K562 (cell line): ENCODE results near the gene ZER1. TPM values are rescaled to one million over a fixed set of nuclear protein-coding genes. Genes with fewer than 3 reads are reported as not detected.

ENCODE experiments used
- BDP1 ChIP-seq: IDR thresholded peaks from 3 replicates; pipeline ENCODE4 v1.6.1; 2011; ENCODE audit not compliant: insufficient read length, insufficient read depth
- BRD4 ChIP-seq: fragments of 200-600 bp; sonication (generic); IDR thresholded peaks from 2 replicates; pipeline ENCODE4 v1.6.1; 2017; ENCODE audit warnings: inconsistent platforms
- E2F8 ChIP-seq: fragments of 450-650 bp; IDR thresholded peaks from 2 replicates; pipeline ENCODE4 v1.7.1; 2018; ENCODE audit warnings: mild to moderate bottlenecking, low read depth; ENCODE audit not compliant: partially characterized antibody
- EGR1 ChIP-seq: fragments of 450-650 bp; conservative IDR thresholded peaks from 2 replicates; pipeline ENCODE4 v1.6.1; 2017; ENCODE audit warnings: mild to moderate bottlenecking
- ETV5 ChIP-seq: sonication (generic); formaldehyde crosslinking; IDR thresholded peaks from 2 replicates; pipeline ENCODE4 v1.4.0; 2020; ENCODE audit warnings: low read depth, mild to moderate bottlenecking, missing genetic modification reagents
- FOSL1 ChIP-seq: fragments of 200-800 bp; sonication (Bioruptor generic); conservative IDR thresholded peaks from 2 replicates; pipeline ENCODE4 v1.6.1; 2016; ENCODE audit warnings: missing genetic modification characterization, missing compliant biosample characterization
- GTF2E2 ChIP-seq: fragments of 200-800 bp; sonication (Bioruptor generic); IDR thresholded peaks from 2 replicates; pipeline ENCODE4 v1.6.1; 2016; ENCODE audit warnings: missing genetic modification characterization, missing compliant biosample characterization
- HLTF ChIP-seq: fragments of 450-650 bp; IDR thresholded peaks from 2 replicates; pipeline ENCODE4 v1.6.1; 2016
- MLX ChIP-seq, 2 experiments: fragments of 450-650 bp in 1 of 2; sonication (generic) in 1 of 2; formaldehyde crosslinking; conservative IDR thresholded peaks; 2 replicates each; pipeline versions ENCODE4 v1.4.0 to v1.8.1; 2020 to 2022; ENCODE audit warnings: mild to moderate bottlenecking in 1 of 2, missing genetic modification reagents in 1 of 2
- MTA2 ChIP-seq: fragments of 450-650 bp; IDR thresholded peaks from 2 replicates; pipeline ENCODE4 v1.6.1; 2016; ENCODE audit warnings: low read depth
- NBN ChIP-seq: fragments of 450-650 bp; IDR thresholded peaks from 2 replicates; pipeline ENCODE4 v1.6.1; 2016; ENCODE audit warnings: low read depth, mild to moderate bottlenecking
- NFYB ChIP-seq: IDR thresholded peaks from 2 replicates; pipeline ENCODE4 v1.6.1; 2011; ENCODE audit warnings: mild to moderate bottlenecking, moderate library complexity; ENCODE audit not compliant: insufficient read length; ENCODE audit errors: extremely low read depth
- PRDM10 ChIP-seq: fragments of 450-650 bp; IDR thresholded peaks from 2 replicates; pipeline ENCODE4 v1.6.1; 2018; ENCODE audit not compliant: partially characterized antibody
- SIRT6 ChIP-seq: IDR thresholded peaks from one replicate; pipeline ENCODE4 v1.6.1; 2012; ENCODE audit warnings: low read depth, mild to moderate bottlenecking, control low read depth, inconsistent platforms, low read length, moderate library complexity
- SNAPC5 ChIP-seq: fragments of 250-450 bp; sonication (Bioruptor Pico); IDR thresholded peaks from 2 replicates; pipeline ENCODE4 v1.8.0; 2021; ENCODE audit warnings: moderate library complexity, mild to moderate bottlenecking, inconsistent platforms
- SP2 ChIP-seq: IDR thresholded peaks from 2 replicates; pipeline ENCODE4 v1.6.1; 2011; ENCODE audit warnings: mild to moderate bottlenecking, low read depth, low read length, moderate library complexity; ENCODE audit not compliant: poor library complexity, severe bottlenecking; ENCODE audit errors: extremely low read depth
- SRSF7 ChIP-seq: fragments of 200-400 bp; formaldehyde crosslinking; optimal IDR thresholded peaks from 2 replicates; pipeline ENCODE3; 2017; ENCODE audit warnings: mild to moderate bottlenecking, low read depth, low read length
- polyA plus RNA-seq, 8 experiments: library from polyadenylated mRNA; depleted of rRNA in 4 of 8; stranded (reverse) in 5 of 8; unstranded in 3 of 8; fragments of >200 nt; fragmentation: Nextera tagmentation in 2 of 8; fragmentation: Illumina TruSeq in 1 of 8; extraction: Ambion mirVana in 2 of 8; extraction: Trizol in 1 of 8; gene quantifications; 2 replicates each; pipeline versions ENCODE4 v1.2.1 to v1.2.3, GENCODE V29; 2011 to 2014; ENCODE audit warnings: inconsistent platforms in 1 of 8, missing spikeins in 1 of 8
- total RNA-seq, 7 experiments: library from RNA; depleted of rRNA in 6 of 7; stranded (reverse); fragments of >200 nt in 6 of 7; fragmentation: Illumina TruSeq in 2 of 7; extraction: Trizol in 2 of 7; gene quantifications; 2 replicates each; pipeline versions ENCODE4 v1.2.1 to v1.2.3, GENCODE V29; 2011 to 2021; ENCODE audit warnings: low replicate concordance in 1 of 7

The ZER1 gene
- total and polyA plus RNA-seq, 9 of the 15 experiments (the other 6 are each of a cell fraction or from before 2014, with no cell fraction given), result 0.07 to 10.7 (median 6.2) TPM

GRCh38 chr9:128818099-128818838 is 46.5 kb upstream of the ZER1 start, which contains the start of gene ENDOG (continued):
- TF ChIP-seq BDP1 (no peak), NFYB (peak; percentile 31), SP2 (no peak), EGR1 (no peak), SIRT6 (no peak), GTF2E2 (tag) (no peak; the same call in 1 of the 2 replicates), ETV5 (peak; percentile 34; the same call in 1 of the 2 replicates), MLX (CRISPR knock-in tag; conservative IDR thresholded peaks at IDR 0.05) (no peak), NBN (0 out of 2 replicates have a peak, but pooled peaks have one; percentile 43), SRSF7 (no peak), BRD4 (no peak), E2F8 (no peak), MTA2 (no peak), PRDM10 (no peak), SNAPC5 (CRISPR knock-in tag) (no peak), FOSL1 (tag) (no peak), HLTF (0 out of 2 replicates have a peak, but pooled peaks have one; percentile 1)
